B cell (primary cell): Measurements from ENCODE around the gene PSME1. TPM values are rescaled to one million over a fixed set of nuclear protein-coding genes. Genes with fewer than 3 reads are reported as not detected.
A peak's percentile ranks its signal among the peaks of the same experiment; 100 is the strongest.

Source experiments
- ATAC-seq: fragments of 200-7000 bp; cut with Tn5 transposase; one replicate; pipeline ENCODE4 v1.10.0; 2021; ENCODE audit warnings: low read depth, mild to moderate bottlenecking, moderate number of reproducible peaks, moderate library complexity
- CTCF ChIA-PET: fragments of 350-600 bp; sonication (Branson Sonifier 250); formaldehyde crosslinking; loops from one replicate; lab custom pipeline; 2021; ENCODE audit warnings: antibody characterized with exemption, inconsistent platforms; lab: Charles Lee
- POLR2A ChIA-PET: fragments of 350-600 bp; sonication (Branson Sonifier 250); formaldehyde crosslinking; loops from one replicate; lab custom pipeline; 2021; ENCODE audit warnings: antibody characterized with exemption; lab: Charles Lee
- DNase-seq: peaks from one replicate; pipeline ENCODE4 v3.0.0; 2013
- H2AFZ ChIP-seq: 2 replicates; pipeline ENCODE4 v1.6.1; 2012; ENCODE audit warnings: mild to moderate bottlenecking, low read depth, low read length; ENCODE audit not compliant: insufficient read depth, poor library complexity, severe bottlenecking
- H3K27ac ChIP-seq, 2 donors: 1 replicate in 1 of 2; 2 replicates in 1 of 2; pipeline ENCODE4 v1.5.1; 2012 to 2013; ENCODE audit warnings: low read length in 2 of 2, mild to moderate bottlenecking in 2 of 2, moderate library complexity in 1 of 2
- H3K27me3 ChIP-seq, 4 experiments: fragments of 200-600 bp in 1 of 4; sonication (generic) in 1 of 4; replicated peaks in 1 of 4; 1 replicate in 2 of 4; 2 replicates in 2 of 4; pipeline versions ENCODE4 v1.6.1 to v1.7.0; 2013 to 2016; ENCODE audit warnings: low read length in 3 of 4, mild to moderate bottlenecking in 2 of 4, mixed read lengths in 1 of 4, moderate library complexity in 1 of 4; ENCODE audit not compliant: insufficient read depth in 4 of 4, control insufficient read depth in 3 of 4; ENCODE audit errors: control extremely low read depth in 1 of 4
- H3K36me3 ChIP-seq, 2 experiments: replicated peaks in 1 of 2; 1 replicate in 1 of 2; 2 replicates in 1 of 2; pipeline versions ENCODE4 v1.6.1 to v1.7.1; 2013; ENCODE audit warnings: low read length in 1 of 2; ENCODE audit not compliant: insufficient read depth in 2 of 2, control insufficient read depth in 1 of 2; ENCODE audit errors: control extremely low read depth in 1 of 2, extremely low read depth in 1 of 2
- H3K4me1 ChIP-seq, 2 donors: fragments of 200-600 bp in 1 of 2; sonication (generic) in 1 of 2; 1 replicate in 1 of 2; 2 replicates in 1 of 2; pipeline versions ENCODE4 v1.5.1 to v1.6.1; 2013 to 2017; ENCODE audit warnings: low read length in 2 of 2; ENCODE audit not compliant: control insufficient read depth in 2 of 2, insufficient read depth in 2 of 2
- H3K4me2 ChIP-seq: replicated peaks from 2 replicates; pipeline ENCODE3; 2012; ENCODE audit warnings: mild to moderate bottlenecking, low read depth, low read length; ENCODE audit not compliant: poor library complexity, severe bottlenecking
- H3K4me3 ChIP-seq, 5 experiments: fragments of 200-600 bp in 1 of 5; sonication (generic) in 1 of 5; 1 replicate in 3 of 5; 2 replicates in 2 of 5; pipeline versions ENCODE4 v1.5.1 to v1.7.0; 2011 to 2016; ENCODE audit warnings: low read length in 4 of 5, mild to moderate bottlenecking in 4 of 5, low read depth in 2 of 5, control low read depth in 1 of 5, moderate library complexity in 1 of 5; ENCODE audit not compliant: insufficient read depth in 1 of 5; ENCODE audit errors: control extremely low read depth in 1 of 5, extremely low read depth in 1 of 5
- H3K79me2 ChIP-seq: fragments of 200-600 bp; sonication (generic); one replicate; pipeline ENCODE4 v1.6.0; 2016; ENCODE audit warnings: low read length; ENCODE audit not compliant: control insufficient read depth, insufficient read depth
- H3K9ac ChIP-seq: fragments of 200-600 bp; sonication (generic); 2 replicates; pipeline ENCODE4 v1.6.1; 2017; ENCODE audit warnings: mild to moderate bottlenecking, low read length, moderate library complexity
- H3K9me3 ChIP-seq, 3 donors: one replicate each; pipeline versions ENCODE4 v1.6.1 to v1.7.1; 2013; ENCODE audit warnings: low read length in 2 of 3; ENCODE audit not compliant: control insufficient read depth in 2 of 3, insufficient read depth in 1 of 3; ENCODE audit errors: control extremely low read depth in 1 of 3
- H4K20me1 ChIP-seq: 2 replicates; pipeline ENCODE4 v1.6.0; 2012; ENCODE audit warnings: mild to moderate bottlenecking, low read length; ENCODE audit not compliant: insufficient read depth, control insufficient read depth, poor library complexity, severe bottlenecking
- H3K27ac Mint-ChIP-seq: one replicate; pipeline ENCODE4 v1.8.0; 2021; ENCODE audit warnings: mixed read lengths
- H3K27me3 Mint-ChIP-seq: one replicate; pipeline ENCODE4 v1.8.0; 2021; ENCODE audit warnings: mixed read lengths
- H3K4me1 Mint-ChIP-seq: one replicate; pipeline ENCODE4 v1.8.0; 2021; ENCODE audit warnings: mixed read lengths
- H3K4me3 Mint-ChIP-seq: one replicate; pipeline ENCODE4 v1.8.0; 2021; ENCODE audit warnings: mixed read lengths
- H3K9me3 Mint-ChIP-seq: one replicate; pipeline ENCODE4 v1.8.0; 2022; ENCODE audit warnings: mixed read lengths; ENCODE audit not compliant: insufficient read depth
- EZH2 ChIP-seq: IDR thresholded peaks from 2 replicates; pipeline ENCODE4 v1.6.1; 2012; ENCODE audit warnings: borderline replicate concordance, low read depth, mild to moderate bottlenecking, moderate library complexity, low read length; ENCODE audit not compliant: insufficient read depth, poor library complexity, severe bottlenecking
- WGBS: methylation state at CpG from one replicate; pipeline ENCODE4 v1.1.5; 2013; ENCODE audit warnings: missing lambda C conversion rate; ENCODE audit not compliant: insufficient coverage; 5-methylcytosine and 5-hydroxymethylcytosine counted together
- intact Hi-C: fragments of 100-400 bp; cut with micrococcal nuclease; formaldehyde crosslinking; loops from one replicate; pipeline ENCODE4 v1.10.0; 2022
- polyA plus RNA-seq: library from polyadenylated mRNA; depleted of rRNA; stranded (reverse); fragments of >200 nt; gene quantifications from 2 replicates; pipeline ENCODE4 v1.2.3, GENCODE V29; 2012
- total RNA-seq, 2 donors: library from RNA; stranded (reverse); fragments of 120-200 nt in 1 of 2; gene quantifications; 1 replicate in 1 of 2; 2 replicates in 1 of 2; pipeline versions ENCODE4 v1.2.3 to v1.2.4, GENCODE V29; 2013 to 2022
- TF ChIP-seq, protein P1 (sequence below): fragments of 200-600 bp; IDR thresholded peaks from one replicate; pipeline ENCODE4 v1.8.0; 2022; ENCODE audit warnings: antibody characterized with exemption, mild to moderate bottlenecking

Gene PSME1
- total and polyA plus RNA-seq, 2 donors (not counting 1 experiment from before 2014, with no cell fraction given): 237 to 257 TPM

DNA sequence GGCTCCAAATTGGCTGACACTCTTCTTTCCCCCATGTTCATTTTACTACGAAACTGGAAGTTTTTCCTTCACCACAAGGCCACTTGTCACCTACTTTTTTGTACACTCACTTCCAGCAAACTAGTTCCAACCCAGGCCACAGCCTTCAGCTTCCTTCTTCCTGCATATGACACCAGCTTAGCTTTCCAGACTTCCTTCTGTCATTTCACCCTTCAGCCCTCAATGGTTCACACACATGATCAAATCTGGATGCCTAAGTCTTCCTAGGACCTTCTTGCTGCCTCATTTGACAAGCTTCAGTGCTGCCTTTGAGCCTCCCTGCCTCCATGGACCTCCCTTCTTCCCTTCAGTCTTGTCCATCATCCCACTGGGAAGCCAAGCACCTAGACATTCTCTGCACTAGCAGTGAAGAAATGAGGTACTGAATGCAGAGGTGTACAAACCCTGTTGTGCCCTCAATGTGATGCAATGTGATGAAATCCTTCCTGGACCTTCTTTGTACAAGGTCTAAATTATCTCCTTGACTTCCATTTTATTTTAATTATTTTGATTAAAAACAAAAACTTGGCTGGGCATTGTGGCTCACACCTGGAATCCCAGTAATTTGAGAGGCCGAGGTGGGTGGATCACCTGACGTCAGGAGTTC lies 31.6 kb downstream of the PSME1 start:
- Histone ChIP-seq H3K27ac (peak overlapping the region in 1 of 2 donors; percentile 9), H3K9me3 (no peaks in the 10 kb centered on the region), H3K36me3 (peaks cover 2 to 58% of the 10 kb centered on the region in 2 experiments), H4K20me1 (peaks cover 42% of the 10 kb centered on the region), H3K4me2 (no peak overlapping the region), H3K9ac (no peak overlapping the region), H3K4me3 (no peak overlapping the region), H3K4me1 (peaks cover 22 to 36% of the 10 kb centered on the region in 2 donors), H2AFZ (no peak overlapping the region), H3K79me2 (peaks cover 21% of the 10 kb centered on the region), H3K27me3 (no peaks in the 10 kb centered on the region)
- Mint-ChIP-seq H3K4me3 (no peak overlapping the region), H3K9me3 (no peaks in the 10 kb centered on the region), H3K27me3 (no peaks in the 10 kb centered on the region), H3K27ac (no peak overlapping the region), H3K4me1 (peaks cover 37% of the 10 kb centered on the region)
- DNase-seq (no peak), ATAC-seq (no peak)
- ChIA-PET CTCF (interaction anchor here (1.2 kb wide), 1 partner anchor 141 kb away, joined by 5 read pairs; the partner anchor contains the start of gene CIDEB), POLR2A (no interaction called here)
- WGBS: 92% methylated on average over 3 of the region's 3 CpGs
- intact Hi-C loops: no loop called here
- TF ChIP-seq EZH2: no peak
- TF ChIP-seq, protein P1, sequence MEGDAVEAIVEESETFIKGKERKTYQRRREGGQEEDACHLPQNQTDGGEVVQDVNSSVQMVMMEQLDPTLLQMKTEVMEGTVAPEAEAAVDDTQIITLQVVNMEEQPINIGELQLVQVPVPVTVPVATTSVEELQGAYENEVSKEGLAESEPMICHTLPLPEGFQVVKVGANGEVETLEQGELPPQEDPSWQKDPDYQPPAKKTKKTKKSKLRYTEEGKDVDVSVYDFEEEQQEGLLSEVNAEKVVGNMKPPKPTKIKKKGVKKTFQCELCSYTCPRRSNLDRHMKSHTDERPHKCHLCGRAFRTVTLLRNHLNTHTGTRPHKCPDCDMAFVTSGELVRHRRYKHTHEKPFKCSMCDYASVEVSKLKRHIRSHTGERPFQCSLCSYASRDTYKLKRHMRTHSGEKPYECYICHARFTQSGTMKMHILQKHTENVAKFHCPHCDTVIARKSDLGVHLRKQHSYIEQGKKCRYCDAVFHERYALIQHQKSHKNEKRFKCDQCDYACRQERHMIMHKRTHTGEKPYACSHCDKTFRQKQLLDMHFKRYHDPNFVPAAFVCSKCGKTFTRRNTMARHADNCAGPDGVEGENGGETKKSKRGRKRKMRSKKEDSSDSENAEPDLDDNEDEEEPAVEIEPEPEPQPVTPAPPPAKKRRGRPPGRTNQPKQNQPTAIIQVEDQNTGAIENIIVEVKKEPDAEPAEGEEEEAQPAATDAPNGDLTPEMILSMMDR: no peak
